HL-60 (cell line): ENCODE data around the gene CFAP74.

Experiments used
- DNase-seq, 2 experiments: peaks; one replicate each; pipeline ENCODE4 v3.0.0-alpha.2; 2010 to 2020; ENCODE audit warnings: low read depth in 1 of 2, low spot score in 1 of 2
- H3K27ac ChIP-seq: fragments of 250-450 bp; sonication (Bioruptor Pico); replicated peaks from 2 replicates; pipeline ENCODE4 v1.5.1; 2020; ENCODE audit warnings: mild to moderate bottlenecking, moderate library complexity
- H3K27me3 ChIP-seq: fragments of 250-450 bp; sonication (Bioruptor Pico); 2 replicates; pipeline ENCODE4 v1.5.1; 2021; ENCODE audit warnings: mild to moderate bottlenecking, moderate library complexity; ENCODE audit not compliant: insufficient read depth, poor library complexity, severe bottlenecking
- H3K4me3 ChIP-seq: replicated peaks from 2 replicates; pipeline ENCODE4 v1.5.1; 2011; ENCODE audit warnings: mild to moderate bottlenecking, control low read depth, low read length; ENCODE audit not compliant: insufficient read depth
- CTCF ChIP-seq: IDR thresholded peaks from one replicate; pipeline ENCODE4 v1.5.1; 2011; ENCODE audit warnings: low read length, control low read depth, inconsistent platforms; ENCODE audit not compliant: insufficient read depth
- GABPA ChIP-seq: IDR thresholded peaks from 2 replicates; pipeline ENCODE4 v1.6.1; 2012; ENCODE audit warnings: low read depth
- POLR2AphosphoS5 ChIP-seq: IDR thresholded peaks from 2 replicates; pipeline ENCODE4 v1.6.1; 2012; ENCODE audit warnings: low read depth
- REST ChIP-seq: IDR thresholded peaks from 2 replicates; pipeline ENCODE4 v1.6.1; 2012; ENCODE audit warnings: low read depth; ENCODE audit not compliant: insufficient replicate concordance
- SPI1 ChIP-seq: IDR thresholded peaks from 2 replicates; pipeline ENCODE4 v1.6.1; 2012; ENCODE audit warnings: low read depth, mild to moderate bottlenecking, borderline replicate concordance

CFAP74 gene

GRCh38 chr1:1906185-1907097 is 97.1 kb downstream of the CFAP74 start:
- peak in 1 of 2 experiments; percentile 77 for DNase-seq
- H3K27ac ChIP-seq = no peak overlapping the region

GRCh38 chr1:1903224-1903623 is 100.4 kb downstream of the CFAP74 start:
- H3K27ac ChIP-seq = no peak overlapping the region
- no peaks in the 10 kb centered on the region for H3K27me3 ChIP-seq
- DNase-seq = no peak
- TF ChIP-seq GABPA = no peak
- TF ChIP-seq SPI1 = no peak
- TF ChIP-seq CTCF = no peak
- TF ChIP-seq REST = no peak
- TF ChIP-seq POLR2AphosphoS5 = no peak
- no peak overlapping the region for H3K4me3 ChIP-seq

More at GRCh38 chr1:1906185-1907097, 97.1 kb downstream of the CFAP74 start:
- TF ChIP-seq CTCF = peak; percentile 88
- TF ChIP-seq GABPA = no peak
- no peaks in the 10 kb centered on the region for H3K27me3 ChIP-seq
- no peak overlapping the region for H3K4me3 ChIP-seq

- Histone ChIP-seq H3K27me3 (no peaks in the 10 kb centered on the region), H3K27ac (no peak overlapping the region), H3K4me3 (no peak overlapping the region)
- TF ChIP-seq SPI1 (no peak), REST (no peak), GABPA (no peak), POLR2AphosphoS5 (no peak), CTCF (no peak)
- DNase-seq = no peak
Observed at GRCh38 chr1:1901641-1902294, 101.8 kb downstream of the CFAP74 start.
